Type B pancreatic cell (in vitro differentiated cells): ENCODE results near the gene NHLRC4. TPM values are rescaled to one million over a fixed set of nuclear protein-coding genes. Genes with fewer than 3 reads are reported as not detected.

Source experiments
- DNase-seq: peaks from one replicate; pipeline ENCODE4 v3.0.0; 2021; ENCODE audit warnings: mixed read lengths; ENCODE audit not compliant: unreplicated experiment; ENCODE audit errors: extremely low spot score
- H3K27ac Mint-ChIP-seq: 2 replicates; pipeline ENCODE4 v1.8.0; 2021; ENCODE audit warnings: mild to moderate bottlenecking, mixed read lengths
- H3K27me3 Mint-ChIP-seq: 2 replicates; pipeline ENCODE4 v1.8.0; 2021; ENCODE audit warnings: mixed read lengths
- H3K36me3 Mint-ChIP-seq: 2 replicates; pipeline ENCODE4 v1.8.0; 2021; ENCODE audit warnings: mixed read lengths
- H3K4me1 Mint-ChIP-seq: one replicate; pipeline ENCODE4 v1.8.0; 2021; ENCODE audit warnings: mixed read lengths; ENCODE audit not compliant: unreplicated experiment
- H3K4me3 Mint-ChIP-seq: 2 replicates; pipeline ENCODE4 v1.8.0; 2021; ENCODE audit warnings: mild to moderate bottlenecking, mixed read lengths
- H3K9me3 Mint-ChIP-seq: 2 replicates; pipeline ENCODE4 v1.8.0; 2021; ENCODE audit warnings: mixed read lengths
- total RNA-seq: library from RNA; stranded (reverse); gene quantifications from 2 replicates; pipeline ENCODE4 v1.2.1, GENCODE V29; 2021; ENCODE audit warnings: low replicate concordance
- TF ChIP-seq, protein P1 (sequence below): fragments of 200-600 bp; sonication (generic); conservative IDR thresholded peaks from 2 replicates; pipeline ENCODE4 v1.5.0; 2021; ENCODE audit warnings: antibody characterized with exemption, mild to moderate bottlenecking

NHLRC4 gene
- total RNA-seq, 1 donor from 2014 or later: 1.4 TPM

- Mint-ChIP-seq H3K4me1 (peaks cover 9% of the 10 kb centered on the region), H3K27me3 (peaks cover 22% of the 10 kb centered on the region), H3K9me3 (no peaks in the 10 kb centered on the region), H3K4me3 (no peak overlapping the region), H3K36me3 (no peaks in the 10 kb centered on the region), H3K27ac (no peak overlapping the region)
- TF ChIP-seq, protein P1, sequence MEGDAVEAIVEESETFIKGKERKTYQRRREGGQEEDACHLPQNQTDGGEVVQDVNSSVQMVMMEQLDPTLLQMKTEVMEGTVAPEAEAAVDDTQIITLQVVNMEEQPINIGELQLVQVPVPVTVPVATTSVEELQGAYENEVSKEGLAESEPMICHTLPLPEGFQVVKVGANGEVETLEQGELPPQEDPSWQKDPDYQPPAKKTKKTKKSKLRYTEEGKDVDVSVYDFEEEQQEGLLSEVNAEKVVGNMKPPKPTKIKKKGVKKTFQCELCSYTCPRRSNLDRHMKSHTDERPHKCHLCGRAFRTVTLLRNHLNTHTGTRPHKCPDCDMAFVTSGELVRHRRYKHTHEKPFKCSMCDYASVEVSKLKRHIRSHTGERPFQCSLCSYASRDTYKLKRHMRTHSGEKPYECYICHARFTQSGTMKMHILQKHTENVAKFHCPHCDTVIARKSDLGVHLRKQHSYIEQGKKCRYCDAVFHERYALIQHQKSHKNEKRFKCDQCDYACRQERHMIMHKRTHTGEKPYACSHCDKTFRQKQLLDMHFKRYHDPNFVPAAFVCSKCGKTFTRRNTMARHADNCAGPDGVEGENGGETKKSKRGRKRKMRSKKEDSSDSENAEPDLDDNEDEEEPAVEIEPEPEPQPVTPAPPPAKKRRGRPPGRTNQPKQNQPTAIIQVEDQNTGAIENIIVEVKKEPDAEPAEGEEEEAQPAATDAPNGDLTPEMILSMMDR: no peak
- no peak for DNase-seq
Observed at GRCh38 chr16:558298-559020, 8.3 kb upstream of the NHLRC4 start.

DNA sequence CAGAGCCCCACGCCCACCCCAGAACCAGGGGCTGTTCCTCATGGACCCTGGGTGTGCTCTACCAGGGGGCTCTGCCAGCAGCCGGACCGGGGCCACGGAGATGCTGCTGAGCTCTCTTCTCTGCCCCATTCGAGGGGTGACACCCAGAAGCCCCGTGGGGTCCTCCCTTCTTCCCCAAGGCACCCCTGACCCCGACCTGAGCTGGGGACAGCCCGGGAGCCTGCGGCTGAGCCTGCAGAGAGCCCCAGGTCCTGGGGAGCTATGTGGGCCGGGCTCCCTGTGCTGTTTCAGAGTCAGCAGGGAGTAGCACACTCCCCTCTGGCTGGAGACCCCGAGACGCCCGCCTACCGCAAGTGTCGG is 7.8 kb upstream of the NHLRC4 start:
- DNase-seq: no peak
- no peaks in the 10 kb centered on the region for H3K36me3 Mint-ChIP-seq
- peaks cover 22% of the 10 kb centered on the region for H3K27me3 Mint-ChIP-seq
- H3K27ac Mint-ChIP-seq: no peak overlapping the region
- H3K9me3 Mint-ChIP-seq: no peaks in the 10 kb centered on the region
- H3K4me1 Mint-ChIP-seq: peaks cover 9% of the 10 kb centered on the region
- TF ChIP-seq, protein P1: no peak
- H3K4me3 Mint-ChIP-seq: no peak overlapping the region

- Mint-ChIP-seq H3K36me3 (no peaks in the 10 kb centered on the region), H3K27ac (no peak overlapping the region), H3K9me3 (no peaks in the 10 kb centered on the region), H3K27me3 (peaks cover 22% of the 10 kb centered on the region), H3K4me1 (peaks cover 6% of the 10 kb centered on the region), H3K4me3 (peak overlapping the region; percentile 36)
- TF ChIP-seq, protein P1: no peak
- no peak for DNase-seq
Observed at GRCh38 chr16:559411-560203, 7.2 kb upstream of the NHLRC4 start.

DNA sequence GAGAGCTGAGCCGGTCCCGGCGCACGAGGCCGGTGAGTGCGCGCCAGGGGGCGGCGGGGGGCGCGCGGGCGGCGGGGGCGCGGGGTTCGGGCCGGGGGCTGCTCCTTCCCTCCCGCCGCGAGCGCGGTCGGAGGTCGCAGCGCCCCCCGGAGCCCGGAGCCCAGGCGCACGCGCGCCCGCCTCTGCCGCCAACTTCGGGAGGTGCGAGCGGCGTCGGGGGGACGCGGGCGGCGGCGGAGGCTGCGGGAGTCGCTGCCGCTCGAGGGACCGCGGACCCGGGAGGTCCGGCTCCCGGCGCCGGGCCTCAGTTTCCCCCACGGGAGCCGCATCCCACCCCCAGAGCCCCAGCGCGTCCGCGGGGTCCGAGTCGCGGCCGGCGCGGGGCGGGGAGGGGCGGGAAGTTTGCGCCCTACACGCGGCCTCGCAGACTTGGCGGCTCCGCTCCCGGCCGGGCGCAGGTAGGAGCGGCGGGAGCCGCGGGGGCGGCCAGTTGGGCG is 6.6 kb upstream of the NHLRC4 start, which contains the start of gene PRR35:
PRR35 (plus strand) TSS at position 191 of the 497 bp plus-strand sequence. CDS start 2,901 bp downstream, outside the sequence.
- peaks cover 6% of the 10 kb centered on the region for H3K4me1 Mint-ChIP-seq
- TF ChIP-seq, protein P1: no peak
- H3K9me3 Mint-ChIP-seq: no peaks in the 10 kb centered on the region
- no peak for DNase-seq
- no peak within 1 kb of the TSS for H3K27ac Mint-ChIP-seq
- H3K4me3 Mint-ChIP-seq: peak within 1 kb of the TSS; percentile 36
- H3K27me3 Mint-ChIP-seq: peaks cover 22% of the 10 kb centered on the region
- no peaks in the 10 kb centered on the region for H3K36me3 Mint-ChIP-seq

GRCh38 chr16:560701-561412 is 5.9 kb upstream of the NHLRC4 start:
- DNase-seq: no peak
- no peak overlapping the region for H3K4me3 Mint-ChIP-seq
- peaks cover 6% of the 10 kb centered on the region for H3K4me1 Mint-ChIP-seq
- no peaks in the 10 kb centered on the region for H3K9me3 Mint-ChIP-seq
- TF ChIP-seq, protein P1: no peak
- H3K36me3 Mint-ChIP-seq: no peaks in the 10 kb centered on the region
- H3K27ac Mint-ChIP-seq: no peak overlapping the region
- peaks cover 22% of the 10 kb centered on the region for H3K27me3 Mint-ChIP-seq
